Measurements from ENCODE around the gene ACKR1. TPM values are rescaled to one million over a fixed set of nuclear protein-coding genes. Genes with fewer than 3 reads are reported as not detected.

ACKR1 gene
- total RNA-seq, 1 donor from 2014 or later: 0.57 TPM

GRCh38 chr1:159187647-159188374 lies 16.9 kb upstream of the ACKR1 start:
- peak overlapping the region; percentile 89 for H3K27ac Mint-ChIP-seq
- peaks cover 9% of the 10 kb centered on the region for H3K27me3 Mint-ChIP-seq

GRCh38 chr1:159188375-159188788 lies 16.3 kb upstream of the ACKR1 start:
- peak; percentile 68 for DNase-seq (ENCODE audit: low spot score, unreplicated experiment)
- Mint-ChIP-seq H3K4me3 (ENCODE audit: low read depth) (peak overlapping the region; percentile 80), H3K27ac (peak overlapping the region; percentile 89), H3K36me3 (ENCODE audit: insufficient read depth) (no peaks in the 10 kb centered on the region), H3K27me3 (peaks cover 9% of the 10 kb centered on the region), H3K9me3 (ENCODE audit: low read depth) (no peaks in the 10 kb centered on the region), H3K4me1 (ENCODE audit: low read depth) (peaks cover 17% of the 10 kb centered on the region)
- TF ChIP-seq CTCF (IDR thresholded peaks at IDR 0.05; ENCODE audit: unreplicated experiment): peak; percentile 30

More at GRCh38 chr1:159187647-159188374, 16.9 kb upstream of the ACKR1 start:
- Mint-ChIP-seq H3K4me1 (ENCODE audit: low read depth) (peaks cover 17% of the 10 kb centered on the region), H3K9me3 (ENCODE audit: low read depth) (no peaks in the 10 kb centered on the region), H3K4me3 (ENCODE audit: low read depth) (peak overlapping the region; percentile 80), H3K36me3 (ENCODE audit: insufficient read depth) (no peaks in the 10 kb centered on the region)
- no peak for TF ChIP-seq CTCF (IDR thresholded peaks at IDR 0.05; ENCODE audit: unreplicated experiment)
- DNase-seq (ENCODE audit: low spot score, unreplicated experiment): no peak

GRCh38 chr1:159190441-159190840 lies 14.2 kb upstream of the ACKR1 start:
- TF ChIP-seq CTCF (IDR thresholded peaks at IDR 0.05; ENCODE audit: unreplicated experiment): no peak
- DNase-seq (ENCODE audit: low spot score, unreplicated experiment): no peak
- no peak overlapping the region for H3K4me3 Mint-ChIP-seq (ENCODE audit: low read depth)

GRCh38 chr1:159196543-159196942 lies 8.1 kb upstream of the ACKR1 start:
- Mint-ChIP-seq H3K27me3 (no peaks in the 10 kb centered on the region), H3K27ac (no peak overlapping the region), H3K36me3 (ENCODE audit: insufficient read depth) (no peaks in the 10 kb centered on the region), H3K4me3 (ENCODE audit: low read depth) (no peak overlapping the region), H3K9me3 (ENCODE audit: low read depth) (no peaks in the 10 kb centered on the region), H3K4me1 (ENCODE audit: low read depth) (peaks cover 4% of the 10 kb centered on the region)
- no peak for DNase-seq (ENCODE audit: low spot score, unreplicated experiment)
- TF ChIP-seq CTCF (IDR thresholded peaks at IDR 0.05; ENCODE audit: unreplicated experiment): peak; percentile 48

More at GRCh38 chr1:159190441-159190840, 14.2 kb upstream of the ACKR1 start:
- Mint-ChIP-seq H3K4me1 (ENCODE audit: low read depth) (peaks cover 17% of the 10 kb centered on the region), H3K27me3 (peaks cover 9% of the 10 kb centered on the region), H3K9me3 (ENCODE audit: low read depth) (no peaks in the 10 kb centered on the region), H3K27ac (no peak overlapping the region), H3K36me3 (ENCODE audit: insufficient read depth) (no peaks in the 10 kb centered on the region)

GRCh38 chr1:159197561-159198557 lies 6.8 kb upstream of the ACKR1 start:
- H3K27ac Mint-ChIP-seq: no peak overlapping the region
- H3K4me3 Mint-ChIP-seq (ENCODE audit: low read depth): no peak overlapping the region
- H3K36me3 Mint-ChIP-seq (ENCODE audit: insufficient read depth): no peaks in the 10 kb centered on the region
- H3K27me3 Mint-ChIP-seq: no peaks in the 10 kb centered on the region
- DNase-seq (ENCODE audit: low spot score, unreplicated experiment): peak; percentile 72
- peak; percentile 87 for TF ChIP-seq CTCF (IDR thresholded peaks at IDR 0.05; ENCODE audit: unreplicated experiment)
- peaks cover 8% of the 10 kb centered on the region for H3K4me1 Mint-ChIP-seq (ENCODE audit: low read depth)
- H3K9me3 Mint-ChIP-seq (ENCODE audit: low read depth): no peaks in the 10 kb centered on the region
